ENCODE data around the gene ATOH8.

Gene ATOH8, protein sequence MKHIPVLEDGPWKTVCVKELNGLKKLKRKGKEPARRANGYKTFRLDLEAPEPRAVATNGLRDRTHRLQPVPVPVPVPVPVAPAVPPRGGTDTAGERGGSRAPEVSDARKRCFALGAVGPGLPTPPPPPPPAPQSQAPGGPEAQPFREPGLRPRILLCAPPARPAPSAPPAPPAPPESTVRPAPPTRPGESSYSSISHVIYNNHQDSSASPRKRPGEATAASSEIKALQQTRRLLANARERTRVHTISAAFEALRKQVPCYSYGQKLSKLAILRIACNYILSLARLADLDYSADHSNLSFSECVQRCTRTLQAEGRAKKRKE

DNA sequence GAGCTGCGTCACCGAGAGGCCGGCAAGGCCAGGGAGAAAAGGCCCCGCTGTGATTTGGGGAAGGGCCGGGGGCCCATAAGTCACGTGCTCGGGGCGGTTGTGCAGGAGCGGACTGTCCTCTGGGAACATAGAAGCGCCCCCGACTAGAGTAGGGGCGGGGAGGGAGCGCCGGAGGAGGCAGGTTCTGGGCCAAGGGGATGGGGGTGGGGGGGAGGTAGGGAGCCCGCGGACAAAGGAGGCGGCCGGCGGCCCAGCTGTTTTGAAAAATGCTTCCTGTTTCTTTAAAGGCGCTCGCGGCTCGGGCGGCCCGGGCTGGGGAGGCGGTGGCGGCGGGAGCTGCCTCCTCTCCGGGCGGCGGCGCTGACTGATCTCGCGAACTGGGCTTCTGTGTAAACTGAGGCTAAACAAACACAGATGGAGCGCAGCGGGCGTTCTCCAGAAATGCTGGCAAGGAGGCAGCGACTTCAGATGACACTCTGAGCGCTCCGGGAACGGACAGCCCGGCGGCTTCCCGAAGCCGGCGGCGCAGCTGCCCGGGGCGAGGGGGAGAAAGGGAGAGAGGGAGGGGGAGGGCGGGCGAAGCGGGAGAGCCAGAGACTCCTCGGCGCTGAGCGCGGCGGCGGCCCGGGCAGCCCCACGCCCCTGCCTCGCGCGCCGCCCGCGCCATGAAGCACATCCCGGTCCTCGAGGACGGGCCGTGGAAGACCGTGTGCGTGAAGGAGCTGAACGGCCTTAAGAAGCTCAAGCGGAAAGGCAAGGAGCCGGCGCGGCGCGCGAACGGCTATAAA, at the start of gene ATOH8:
Gene ATOH8 (plus strand): TSS at position 467 of the 788 bp plus-strand sequence. CDS start 199 bp downstream, at position 666.
- Histone ChIP-seq H3K4me1 (ENCODE audit: control insufficient read depth, insufficient read depth, low read length) (peaks cover 18% of the 10 kb centered on the region), H3K4me3 (ENCODE audit: low read depth, low read length) (peak within 1 kb of the TSS; percentile 79), H3K36me3 (ENCODE audit: control insufficient read depth, insufficient read depth, low read length) (no peaks in the 10 kb centered on the region), H3K27ac (ENCODE audit: low read depth, low read length) (no peak within 1 kb of the TSS; the same call in 1 of the 2 replicates), H3K9ac (ENCODE audit: low read length) (peak within 1 kb of the TSS; percentile 68), H3K9me3 (ENCODE audit: control insufficient read depth, insufficient read depth, low read depth, low read length) (no peaks in the 10 kb centered on the region), H3K27me3 (ENCODE audit: control insufficient read depth, insufficient read depth, low read length) (peaks cover 79% of the 10 kb centered on the region)

GRCh38 chr2:85704038-85704437, 49.8 kb upstream of the ATOH8 start:
- Histone ChIP-seq H3K9me3 (ENCODE audit: control insufficient read depth, insufficient read depth, low read depth, low read length) (no peaks in the 10 kb centered on the region), H3K27ac (ENCODE audit: low read depth, low read length) (no peak overlapping the region), H3K9ac (ENCODE audit: low read length) (no peak overlapping the region), H3K4me1 (ENCODE audit: control insufficient read depth, insufficient read depth, low read length) (peaks cover 31% of the 10 kb centered on the region), H3K4me3 (ENCODE audit: low read depth, low read length) (no peak overlapping the region), H3K27me3 (ENCODE audit: control insufficient read depth, insufficient read depth, low read length) (0 out of 2 replicates have a peak, but pooled peaks cover 6% of the 10 kb centered on the region), H3K36me3 (ENCODE audit: control insufficient read depth, insufficient read depth, low read length) (no peaks in the 10 kb centered on the region)

DNA sequence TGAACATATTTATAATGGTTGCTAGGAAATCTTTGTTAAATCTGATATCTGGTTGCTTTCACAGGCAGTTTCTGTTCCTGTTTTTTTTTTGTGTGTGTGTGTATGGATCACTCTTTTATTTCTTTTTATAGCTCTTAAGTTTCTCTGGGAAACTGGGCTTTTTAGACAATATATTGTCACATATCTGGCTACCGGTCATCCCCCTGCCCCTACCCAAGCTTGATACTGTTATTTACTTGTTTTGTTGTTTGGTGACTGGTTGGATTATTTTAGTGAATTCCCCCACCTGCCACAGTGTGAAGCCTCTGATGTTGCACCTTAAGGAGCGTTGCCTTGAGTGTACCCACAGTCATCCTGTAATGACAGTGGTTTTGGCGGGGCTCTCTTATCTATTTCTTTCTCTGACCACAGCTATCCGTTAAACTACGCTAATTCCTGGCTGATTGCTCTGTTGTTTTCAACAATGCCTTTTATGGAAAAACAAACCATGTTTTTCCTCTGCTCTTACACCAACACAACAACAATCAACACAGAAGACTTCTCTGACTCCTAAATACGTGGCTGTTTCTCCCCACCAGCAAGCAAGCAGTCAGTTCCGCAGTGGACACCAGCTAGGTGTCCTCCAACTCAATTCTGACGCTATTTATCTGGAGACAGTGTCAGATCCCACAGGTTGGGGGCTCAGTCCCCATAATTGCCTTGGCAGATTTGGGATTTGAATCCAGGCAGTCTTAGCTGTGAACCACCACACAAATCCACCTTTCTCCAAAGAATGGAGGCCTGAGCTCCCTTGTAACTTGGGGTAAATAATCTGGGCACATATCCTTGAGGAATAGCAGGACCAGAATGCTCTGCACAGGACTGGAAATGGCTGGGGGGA, 48.8 kb upstream of the ATOH8 start:
- Histone ChIP-seq H3K4me1 (ENCODE audit: control insufficient read depth, insufficient read depth, low read length) (peaks cover 31% of the 10 kb centered on the region), H3K4me3 (ENCODE audit: low read depth, low read length) (no peak overlapping the region), H3K27ac (ENCODE audit: low read depth, low read length) (no peak overlapping the region), H3K9me3 (ENCODE audit: control insufficient read depth, insufficient read depth, low read depth, low read length) (no peaks in the 10 kb centered on the region), H3K36me3 (ENCODE audit: control insufficient read depth, insufficient read depth, low read length) (no peaks in the 10 kb centered on the region), H3K9ac (ENCODE audit: low read length) (peak overlapping the region; percentile 14), H3K27me3 (ENCODE audit: control insufficient read depth, insufficient read depth, low read length) (0 out of 2 replicates have a peak, but pooled peaks cover 6% of the 10 kb centered on the region)

GRCh38 chr2:85705680-85706039, 48.1 kb upstream of the ATOH8 start:
- 0 out of 2 replicates have a peak, but pooled peaks cover 6% of the 10 kb centered on the region for H3K27me3 ChIP-seq (ENCODE audit: control insufficient read depth, insufficient read depth, low read length)
- peaks cover 31% of the 10 kb centered on the region for H3K4me1 ChIP-seq (ENCODE audit: control insufficient read depth, insufficient read depth, low read length)
- no peaks in the 10 kb centered on the region for H3K36me3 ChIP-seq (ENCODE audit: control insufficient read depth, insufficient read depth, low read length)
- H3K27ac ChIP-seq (ENCODE audit: low read depth, low read length) = no peak overlapping the region
- H3K9me3 ChIP-seq (ENCODE audit: control insufficient read depth, insufficient read depth, low read depth, low read length) = no peaks in the 10 kb centered on the region
- H3K9ac ChIP-seq (ENCODE audit: low read length) = no peak overlapping the region
- no peak overlapping the region for H3K4me3 ChIP-seq (ENCODE audit: low read depth, low read length)

DNA sequence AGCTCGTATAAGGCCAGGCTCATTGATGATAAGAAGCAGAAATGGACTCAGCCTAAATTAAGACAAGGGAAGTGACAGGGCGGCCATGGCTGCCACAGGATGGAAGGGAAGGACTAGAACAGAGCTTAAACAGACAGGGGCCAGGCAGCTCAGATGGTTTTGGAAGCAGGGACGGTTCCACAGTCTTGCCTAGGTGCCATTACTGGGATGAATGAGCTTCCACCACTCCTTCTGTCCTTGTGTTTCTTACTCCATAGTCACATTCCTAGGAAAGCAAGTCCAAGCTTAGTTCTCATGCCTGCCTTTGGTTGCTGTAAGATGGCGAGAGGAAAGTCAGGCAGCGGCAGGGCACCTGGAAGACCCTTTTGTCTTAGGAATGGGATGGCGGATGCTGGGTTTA, 47.7 kb upstream of the ATOH8 start:
- no peaks in the 10 kb centered on the region for H3K9me3 ChIP-seq (ENCODE audit: control insufficient read depth, insufficient read depth, low read depth, low read length)
- H3K27ac ChIP-seq (ENCODE audit: low read depth, low read length) = no peak overlapping the region
- no peak overlapping the region for H3K9ac ChIP-seq (ENCODE audit: low read length)
- no peak overlapping the region for H3K4me3 ChIP-seq (ENCODE audit: low read depth, low read length)
- 0 out of 2 replicates have a peak, but pooled peaks cover 6% of the 10 kb centered on the region for H3K27me3 ChIP-seq (ENCODE audit: control insufficient read depth, insufficient read depth, low read length)
- no peaks in the 10 kb centered on the region for H3K36me3 ChIP-seq (ENCODE audit: control insufficient read depth, insufficient read depth, low read length)
- H3K4me1 ChIP-seq (ENCODE audit: control insufficient read depth, insufficient read depth, low read length) = peaks cover 29% of the 10 kb centered on the region

DNA sequence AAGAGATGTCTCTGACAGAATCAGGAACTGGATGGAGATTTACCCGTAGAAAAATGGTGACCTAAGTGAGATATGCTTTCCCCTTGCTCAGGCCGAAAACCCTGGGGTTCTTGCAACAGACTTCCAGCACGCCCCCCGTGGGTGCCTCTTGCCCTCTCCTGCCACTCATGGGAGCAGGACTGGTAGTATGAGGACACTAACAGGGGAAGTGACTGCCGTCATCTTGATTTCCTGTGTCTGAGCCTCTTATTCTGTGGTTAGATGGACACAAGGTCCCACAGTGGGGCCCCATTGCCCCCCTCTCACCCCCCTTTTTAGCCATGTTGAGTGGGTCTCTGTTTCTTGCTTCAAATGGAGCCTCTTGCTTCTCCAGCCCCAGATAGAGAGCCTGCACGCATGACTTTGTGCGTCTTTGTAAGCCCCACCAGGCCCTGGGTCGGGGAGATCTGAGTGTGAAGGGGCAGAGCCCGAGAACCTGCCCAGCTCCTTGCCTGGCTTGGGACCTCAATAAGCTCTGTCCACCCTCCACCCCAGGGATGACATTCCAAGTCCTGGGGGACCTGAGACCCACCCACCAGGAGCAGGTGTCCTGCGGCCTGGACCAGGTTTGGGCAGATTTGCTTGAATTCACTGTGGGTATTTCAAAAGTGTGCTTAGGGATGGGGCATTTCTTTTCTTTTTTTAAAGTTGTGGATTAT, 47.0 kb upstream of the ATOH8 start:
- Histone ChIP-seq H3K9ac (ENCODE audit: low read length) (no peak overlapping the region), H3K36me3 (ENCODE audit: control insufficient read depth, insufficient read depth, low read length) (no peaks in the 10 kb centered on the region), H3K27ac (ENCODE audit: low read depth, low read length) (no peak overlapping the region), H3K4me1 (ENCODE audit: control insufficient read depth, insufficient read depth, low read length) (peaks cover 25% of the 10 kb centered on the region), H3K4me3 (ENCODE audit: low read depth, low read length) (no peak overlapping the region), H3K9me3 (ENCODE audit: control insufficient read depth, insufficient read depth, low read depth, low read length) (no peaks in the 10 kb centered on the region), H3K27me3 (ENCODE audit: control insufficient read depth, insufficient read depth, low read length) (0 out of 2 replicates have a peak, but pooled peaks cover 6% of the 10 kb centered on the region)

DNA sequence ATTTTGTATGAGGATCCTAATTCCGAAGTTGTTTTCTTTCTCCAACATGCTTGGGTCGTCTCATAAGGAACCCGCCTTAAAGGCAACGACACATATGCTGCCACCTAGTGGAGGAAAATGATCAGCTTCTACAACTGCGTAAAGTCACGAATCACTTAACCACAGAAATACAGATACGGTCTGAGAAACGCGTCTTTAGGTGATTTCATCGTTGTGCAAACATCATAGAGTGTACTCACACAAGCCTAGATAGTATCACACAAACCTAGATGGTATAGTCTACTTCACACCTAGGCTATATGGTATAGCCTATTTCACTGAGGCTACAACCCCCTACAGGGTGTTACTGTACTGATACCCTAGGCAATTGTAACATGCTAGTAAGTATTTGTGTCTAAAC, 46.5 kb upstream of the ATOH8 start:
- H3K9ac ChIP-seq (ENCODE audit: low read length) = no peak overlapping the region
- H3K4me1 ChIP-seq (ENCODE audit: control insufficient read depth, insufficient read depth, low read length) = peaks cover 20% of the 10 kb centered on the region
- H3K27ac ChIP-seq (ENCODE audit: low read depth, low read length) = no peak overlapping the region
- no peaks in the 10 kb centered on the region for H3K9me3 ChIP-seq (ENCODE audit: control insufficient read depth, insufficient read depth, low read depth, low read length)
- 0 out of 2 replicates have a peak, but pooled peaks cover 6% of the 10 kb centered on the region for H3K27me3 ChIP-seq (ENCODE audit: control insufficient read depth, insufficient read depth, low read length)
- H3K36me3 ChIP-seq (ENCODE audit: control insufficient read depth, insufficient read depth, low read length) = no peaks in the 10 kb centered on the region
- no peak overlapping the region for H3K4me3 ChIP-seq (ENCODE audit: low read depth, low read length)

GRCh38 chr2:85708641-85709040, 45.1 kb upstream of the ATOH8 start:
- Histone ChIP-seq H3K27ac (ENCODE audit: low read depth, low read length) (no peak overlapping the region), H3K9me3 (ENCODE audit: control insufficient read depth, insufficient read depth, low read depth, low read length) (no peaks in the 10 kb centered on the region), H3K4me1 (ENCODE audit: control insufficient read depth, insufficient read depth, low read length) (peaks cover 13% of the 10 kb centered on the region), H3K4me3 (ENCODE audit: low read depth, low read length) (no peak overlapping the region), H3K9ac (ENCODE audit: low read length) (no peak overlapping the region), H3K27me3 (ENCODE audit: control insufficient read depth, insufficient read depth, low read length) (0 out of 2 replicates have a peak, but pooled peaks cover 6% of the 10 kb centered on the region), H3K36me3 (ENCODE audit: control insufficient read depth, insufficient read depth, low read length) (no peaks in the 10 kb centered on the region)

- Histone ChIP-seq H3K27ac (ENCODE audit: low read depth, low read length) (no peak overlapping the region), H3K36me3 (ENCODE audit: control insufficient read depth, insufficient read depth, low read length) (no peaks in the 10 kb centered on the region), H3K4me1 (ENCODE audit: control insufficient read depth, insufficient read depth, low read length) (peaks cover 13% of the 10 kb centered on the region), H3K27me3 (ENCODE audit: control insufficient read depth, insufficient read depth, low read length) (0 out of 2 replicates have a peak, but pooled peaks cover 6% of the 10 kb centered on the region), H3K9me3 (ENCODE audit: control insufficient read depth, insufficient read depth, low read depth, low read length) (no peaks in the 10 kb centered on the region), H3K9ac (ENCODE audit: low read length) (no peak overlapping the region), H3K4me3 (ENCODE audit: low read depth, low read length) (no peak overlapping the region)
Observed at GRCh38 chr2:85709401-85709811, 44.4 kb upstream of the ATOH8 start.

All from HUES6 (cell line).